Kidney tubule cell (primary cell): Measurements from ENCODE around the gene FNDC3B.

Experiments used
- DNase-seq: peaks from one replicate; pipeline ENCODE4 v3.0.0-alpha.2; 2018; ENCODE audit warnings: low spot score

Gene FNDC3B

DNA sequence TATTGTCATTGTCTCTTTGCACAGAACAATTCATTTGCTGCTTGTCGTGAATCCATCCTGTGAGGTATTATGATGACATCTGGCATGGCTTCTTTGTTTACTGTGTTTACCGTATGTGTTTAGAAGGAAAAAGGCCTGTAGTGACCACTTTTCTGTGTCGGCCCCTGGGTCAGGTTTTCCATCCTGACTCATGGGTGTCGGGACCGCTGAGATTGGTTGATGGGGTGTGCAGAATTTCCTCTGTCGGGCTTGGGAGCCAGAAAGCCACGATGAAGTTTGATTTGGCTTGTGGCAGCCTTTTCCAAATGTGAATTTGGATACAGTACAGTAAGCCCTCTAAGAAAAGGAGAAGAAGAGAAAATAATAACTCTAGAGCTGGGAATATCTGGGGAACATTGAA lies 113.5 kb downstream of the FNDC3B start:
- DNase-seq = peak; percentile 66

DNA sequence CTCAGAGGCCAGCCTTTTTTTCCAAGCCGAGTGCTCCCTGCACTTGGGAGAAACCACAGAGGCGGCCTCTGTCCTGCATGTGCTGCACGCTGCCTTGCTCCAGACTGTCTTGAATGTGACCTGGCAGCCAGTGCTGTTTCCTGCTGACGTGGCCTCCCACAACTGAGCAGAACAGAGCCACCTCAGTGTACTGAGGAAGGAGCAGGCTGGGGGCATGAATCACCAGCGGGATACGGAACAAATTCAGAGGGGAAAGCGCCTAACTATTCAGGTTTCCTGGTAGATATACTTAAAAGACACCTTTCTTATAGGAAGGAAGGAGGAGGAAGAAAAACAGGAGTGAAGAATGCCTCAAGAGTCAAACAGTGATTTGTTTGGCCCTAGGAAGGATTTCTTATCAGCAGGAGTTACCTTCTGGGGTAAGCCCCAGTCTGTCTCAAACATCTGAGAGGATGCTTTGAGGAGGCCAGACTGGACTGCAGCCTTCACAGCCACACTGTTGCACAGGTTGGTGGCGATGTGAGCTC lies 114.0 kb downstream of the FNDC3B start:
- peak; percentile 99 for DNase-seq

DNA sequence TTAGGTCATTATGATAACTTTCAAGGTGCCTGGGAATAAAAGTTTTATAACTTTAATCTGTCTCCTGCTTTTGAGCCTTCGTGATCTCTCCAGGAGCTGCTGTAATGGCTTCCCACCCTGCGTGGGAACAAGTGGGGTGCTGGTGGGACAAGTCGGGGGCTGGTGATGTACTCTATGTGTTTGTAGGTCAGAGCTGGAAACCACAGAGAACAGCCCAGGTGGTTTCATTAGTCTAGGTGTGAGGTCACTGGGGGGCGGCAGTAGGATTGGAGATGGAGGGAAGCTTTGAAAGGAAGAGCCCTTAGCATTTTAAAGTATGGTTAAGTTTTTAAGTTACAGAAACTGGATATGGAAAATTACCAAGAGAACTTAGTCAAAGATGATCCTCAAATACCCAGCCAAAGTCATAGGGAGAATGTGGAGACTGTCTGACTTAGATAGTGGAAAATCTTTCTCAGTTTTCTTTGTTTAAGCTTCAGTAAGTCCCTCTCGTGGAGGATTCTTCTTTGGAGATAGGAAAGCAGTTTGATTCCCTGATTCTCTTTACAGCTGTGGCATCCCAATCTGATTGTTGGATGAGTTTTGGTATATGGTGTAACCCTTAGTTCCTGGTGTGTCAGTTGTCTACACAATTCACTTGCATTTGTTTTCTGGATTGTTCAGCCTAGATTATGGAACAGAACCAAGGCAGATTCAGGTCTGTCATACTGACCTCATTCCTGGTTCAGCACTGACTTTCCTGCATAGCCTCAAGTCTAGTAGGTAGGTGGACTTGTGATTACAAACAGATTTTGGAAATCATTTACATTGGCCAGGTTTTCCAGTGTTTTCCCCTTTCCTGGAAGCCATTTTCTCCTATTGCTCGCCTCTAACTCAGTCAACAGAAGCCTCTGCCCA lies 115.6 kb downstream of the FNDC3B start:
- DNase-seq = peak; percentile 30

DNA sequence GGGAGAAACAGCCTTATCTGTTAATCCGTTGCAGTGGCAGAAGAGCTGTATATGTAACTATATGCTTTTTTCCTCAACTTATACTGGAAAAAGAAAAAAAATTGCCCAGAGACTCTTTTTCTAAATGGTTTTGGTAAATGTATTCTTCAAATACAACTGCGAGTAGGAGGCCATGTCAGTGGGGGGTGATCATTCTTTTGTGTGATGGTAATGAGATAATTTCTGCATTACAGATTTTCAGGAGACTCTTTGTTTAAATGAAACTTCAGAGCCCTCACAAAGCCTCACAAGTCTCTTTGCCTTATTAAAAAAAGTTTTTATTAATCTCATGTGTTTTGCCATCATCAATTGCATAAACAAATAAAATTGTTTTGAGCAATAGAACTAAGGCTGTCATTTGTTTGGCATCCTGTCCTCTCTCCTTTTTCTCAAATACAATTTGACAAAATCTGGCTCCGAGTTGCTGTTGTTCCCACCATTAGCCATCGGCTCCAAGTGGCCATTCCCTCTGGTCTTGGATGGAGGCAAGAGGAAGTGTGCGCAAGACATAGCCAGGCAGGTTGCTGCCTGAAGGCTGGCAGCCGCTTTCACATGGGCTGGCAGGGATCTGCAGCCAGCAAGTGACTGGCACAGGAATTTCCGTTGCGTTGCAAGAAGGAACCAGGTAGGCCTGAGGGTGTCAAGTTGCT lies 116.7 kb downstream of the FNDC3B start:
- peak; percentile 73 for DNase-seq

DNA sequence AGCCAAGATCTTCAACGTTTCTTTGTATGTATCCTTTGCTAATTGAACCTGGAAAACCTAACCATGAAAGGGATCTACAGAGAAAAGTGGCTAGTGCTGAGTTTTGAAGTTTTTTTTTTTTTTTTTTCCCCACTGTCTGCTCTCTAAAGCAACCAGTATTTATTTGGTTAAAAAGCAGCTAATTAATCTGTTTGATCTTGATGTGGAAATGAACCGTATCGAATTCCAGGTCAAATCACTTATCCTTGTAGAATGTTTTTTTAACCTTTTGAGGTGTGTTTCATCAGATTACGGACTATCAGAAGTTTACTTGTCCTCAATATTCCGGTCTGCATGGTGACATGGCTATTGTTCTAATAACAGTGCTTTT lies 117.2 kb downstream of the FNDC3B start:
- DNase-seq = no peak

DNA sequence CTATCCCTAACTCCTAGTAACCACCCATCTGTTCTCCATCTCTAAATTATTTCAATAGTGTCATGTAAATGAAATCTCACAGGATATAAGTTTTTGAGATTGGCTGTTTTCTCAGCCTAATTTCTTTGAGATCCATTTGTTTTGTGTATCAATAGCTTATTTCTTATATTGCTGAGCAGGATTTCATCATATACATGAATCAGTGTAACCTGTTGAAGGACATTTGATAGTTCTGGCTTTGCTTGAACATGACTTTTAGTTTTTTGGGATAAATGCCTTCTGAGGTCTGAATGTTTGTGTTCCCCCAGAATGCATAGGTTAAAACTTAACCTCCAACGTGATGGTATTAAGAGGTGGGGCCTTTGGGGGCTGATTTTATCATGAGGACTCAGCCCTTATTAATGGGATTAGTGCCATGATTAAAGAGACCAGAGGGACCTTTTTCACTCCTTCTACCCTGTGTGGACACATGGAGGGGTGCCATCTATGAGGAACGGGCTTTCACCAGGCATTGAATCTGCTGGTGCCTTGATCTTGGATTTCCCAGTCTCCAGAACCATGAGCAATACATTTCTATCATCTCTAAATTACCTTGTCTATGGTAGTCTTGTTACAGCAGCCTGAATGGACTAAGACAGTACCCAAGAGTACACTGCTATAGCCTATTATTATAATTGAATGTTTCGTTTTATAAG lies 118.3 kb downstream of the FNDC3B start:
- no peak for DNase-seq

DNA sequence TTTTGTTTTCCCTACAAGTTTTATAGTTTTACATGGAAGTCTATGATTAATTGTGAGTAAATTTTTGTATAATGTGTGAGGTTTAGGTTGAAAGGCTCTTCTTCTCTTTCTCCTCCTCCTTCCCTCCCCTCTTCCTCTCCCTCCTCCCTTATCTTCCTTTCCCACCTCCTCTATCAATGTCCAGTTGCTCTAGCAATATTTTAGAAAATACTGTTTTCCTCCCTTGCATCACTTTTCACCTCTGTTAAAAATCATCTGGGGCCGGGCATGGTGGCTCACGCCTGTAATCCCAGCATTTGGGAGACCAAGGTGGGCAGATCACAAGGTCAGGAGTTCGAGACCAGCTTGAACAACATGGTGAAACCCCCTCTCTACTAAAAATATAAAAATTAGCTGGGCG lies 119.4 kb downstream of the FNDC3B start:
- no peak for DNase-seq

DNA sequence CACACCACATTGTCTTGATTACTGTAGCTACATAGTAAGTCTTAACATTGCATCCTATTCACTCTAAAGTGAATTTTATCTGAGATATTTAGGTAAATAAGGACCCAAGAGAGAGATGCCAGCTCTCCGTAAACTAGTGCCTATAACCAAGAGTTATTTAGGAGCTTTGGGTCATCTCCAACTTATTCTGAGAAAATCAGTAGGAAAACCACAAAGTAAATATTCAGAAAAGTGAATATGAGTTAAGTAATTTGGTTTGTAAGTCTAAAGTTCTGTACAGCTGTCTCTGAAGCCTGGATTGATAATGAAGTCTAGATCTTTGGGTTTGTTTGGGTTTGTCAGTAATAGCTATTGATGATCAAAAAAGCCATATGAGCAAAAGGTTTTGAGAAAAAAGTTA lies 120.0 kb downstream of the FNDC3B start:
- no peak for DNase-seq

DNA sequence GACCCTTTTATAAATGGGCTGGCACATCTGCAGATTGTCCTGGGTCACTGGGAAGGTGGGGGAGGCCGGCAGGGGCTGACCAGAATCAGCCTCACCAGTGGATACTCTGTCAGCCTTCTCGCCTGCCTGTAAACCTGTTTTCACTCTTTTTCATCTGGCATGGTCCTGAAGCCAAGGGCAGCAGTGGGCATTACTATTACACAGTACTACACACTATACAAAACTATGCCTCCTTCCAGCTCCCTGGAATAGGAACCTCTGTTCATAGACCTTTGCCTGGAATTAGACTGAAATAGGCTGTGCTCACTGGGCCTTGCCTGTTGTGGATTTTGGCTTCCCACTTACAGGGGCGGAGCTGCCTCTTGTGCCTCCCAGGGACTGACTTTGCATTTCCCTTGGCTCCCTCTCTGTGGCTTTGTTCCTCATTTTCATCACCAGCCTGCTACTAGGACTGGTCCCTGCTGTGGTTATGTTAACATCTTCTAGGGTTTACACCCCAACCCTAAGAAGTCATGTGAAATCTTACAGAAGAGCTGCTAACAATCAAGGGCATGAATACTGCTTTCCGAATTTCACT lies 120.7 kb downstream of the FNDC3B start:
- peak; percentile 49 for DNase-seq

DNA sequence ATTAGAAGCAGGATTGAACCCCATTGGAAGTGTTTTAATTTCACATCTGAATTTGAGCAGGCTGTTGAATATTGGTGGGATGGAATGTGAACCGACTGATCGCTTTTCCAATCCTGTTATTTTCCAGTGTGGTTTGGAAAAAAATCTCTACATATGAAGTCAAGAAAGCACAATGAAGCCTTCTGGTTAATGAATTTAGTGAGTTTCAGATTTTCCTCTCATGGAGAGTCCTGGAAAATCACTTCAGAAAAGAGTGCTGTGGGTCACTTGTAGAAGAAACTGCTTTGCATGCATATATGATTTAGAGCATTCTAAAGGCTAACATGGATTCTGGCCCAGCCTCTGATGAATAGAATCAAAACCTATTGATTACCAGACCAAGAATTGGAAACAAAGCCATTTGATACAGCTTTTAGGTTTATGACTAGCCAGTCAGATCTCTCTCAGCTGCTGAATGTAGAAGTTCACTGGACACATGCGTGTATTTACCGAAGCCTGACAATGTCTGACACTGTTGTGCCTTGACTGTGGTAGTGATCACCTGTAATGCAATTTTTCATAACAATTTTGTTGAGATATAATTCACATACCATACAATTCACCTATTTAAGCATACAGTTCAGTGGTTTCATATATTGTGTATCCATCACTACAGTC lies 121.9 kb downstream of the FNDC3B start:
- no peak for DNase-seq

DNA sequence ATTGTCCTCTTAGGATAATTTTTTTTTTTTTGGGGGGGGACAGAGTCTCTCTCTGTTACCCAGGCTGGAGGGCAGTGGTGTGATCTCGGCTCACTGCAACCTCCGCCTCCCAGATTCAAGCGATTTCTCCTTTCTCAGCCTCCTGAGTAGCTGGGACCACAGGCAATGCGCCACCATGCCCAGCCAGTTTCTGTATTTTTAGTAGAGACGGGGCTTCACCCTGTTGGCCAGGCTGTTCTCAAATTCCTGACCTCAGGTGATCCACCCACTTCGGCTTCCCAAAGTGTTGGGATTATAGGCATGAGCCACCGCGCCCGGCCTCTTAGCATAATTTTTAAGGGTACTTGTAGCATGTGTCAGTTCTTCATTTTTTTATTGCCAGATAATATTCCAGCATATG lies 122.6 kb downstream of the FNDC3B start:
- DNase-seq = no peak

DNA sequence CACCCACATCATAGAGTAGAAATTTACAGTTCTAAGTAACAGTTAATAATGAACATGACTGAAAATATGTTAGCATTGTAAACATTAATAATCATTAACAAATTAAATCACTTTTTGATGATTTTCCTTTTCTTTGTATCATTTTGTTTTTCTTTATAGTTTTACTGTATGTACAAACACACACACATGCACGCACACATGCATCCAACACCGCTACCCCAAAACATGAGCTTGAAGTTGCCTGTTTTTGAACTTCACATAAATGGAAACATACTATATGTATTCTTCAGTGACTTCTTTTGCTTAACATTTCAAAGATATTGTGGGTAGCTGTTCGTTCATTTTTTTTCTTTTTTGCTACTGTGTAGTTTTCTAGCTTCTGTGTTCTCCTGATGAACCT lies 123.9 kb downstream of the FNDC3B start:
- no peak for DNase-seq

DNA sequence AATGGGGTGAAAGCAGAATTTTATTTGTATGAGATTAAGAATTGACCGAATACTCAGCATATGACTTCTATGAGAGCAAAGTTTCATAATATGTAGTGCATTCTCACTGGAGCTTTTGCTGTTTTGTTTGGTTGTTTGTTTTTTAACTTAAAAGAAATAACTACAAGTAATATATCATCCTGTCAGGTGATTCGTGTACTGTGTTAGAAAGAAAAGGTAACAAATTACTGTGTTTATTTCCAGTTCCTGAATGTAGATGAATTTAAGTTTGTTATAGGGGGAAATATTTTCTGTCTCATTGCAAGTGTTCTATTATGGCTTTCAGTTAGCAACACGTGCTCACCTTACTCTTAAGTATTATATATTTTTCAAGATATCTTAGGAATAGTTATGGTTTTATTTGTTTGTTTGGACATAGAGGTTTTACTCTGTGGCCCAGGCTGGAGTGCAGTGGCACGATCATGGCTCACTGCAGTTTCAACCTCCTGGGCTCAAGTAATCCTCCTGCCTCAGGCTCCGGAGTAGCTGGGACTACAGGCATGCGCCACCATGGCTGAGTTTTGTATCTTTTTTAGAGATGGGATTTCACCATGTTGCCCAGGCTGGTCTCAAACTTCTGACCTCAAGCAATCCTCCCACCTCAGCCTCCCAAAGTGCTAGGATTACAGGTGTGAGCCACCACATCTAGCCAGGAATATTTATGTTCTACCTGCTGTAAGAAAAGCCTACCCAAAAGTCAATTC lies 125.4 kb downstream of the FNDC3B start:
- no peak for DNase-seq

DNA sequence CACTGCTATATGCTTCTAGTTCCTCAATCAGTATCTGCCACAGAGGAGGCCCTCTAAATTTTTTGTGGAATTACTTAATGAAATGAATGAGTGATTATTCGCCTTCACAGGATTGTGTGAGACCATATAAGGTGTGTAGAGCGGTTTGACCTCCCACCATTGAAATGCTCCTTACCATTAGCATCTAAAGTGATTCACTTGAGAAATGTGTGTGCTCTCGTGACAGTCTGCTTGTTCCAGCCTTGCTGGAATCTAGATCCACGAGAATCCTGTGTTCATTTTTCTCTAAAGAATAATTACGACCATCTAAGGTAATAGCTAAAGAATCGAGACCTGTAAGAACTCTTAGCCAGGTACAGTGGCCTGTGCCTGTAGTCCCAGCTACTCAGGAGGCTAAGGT lies 126.9 kb downstream of the FNDC3B start:
- DNase-seq = no peak

DNA sequence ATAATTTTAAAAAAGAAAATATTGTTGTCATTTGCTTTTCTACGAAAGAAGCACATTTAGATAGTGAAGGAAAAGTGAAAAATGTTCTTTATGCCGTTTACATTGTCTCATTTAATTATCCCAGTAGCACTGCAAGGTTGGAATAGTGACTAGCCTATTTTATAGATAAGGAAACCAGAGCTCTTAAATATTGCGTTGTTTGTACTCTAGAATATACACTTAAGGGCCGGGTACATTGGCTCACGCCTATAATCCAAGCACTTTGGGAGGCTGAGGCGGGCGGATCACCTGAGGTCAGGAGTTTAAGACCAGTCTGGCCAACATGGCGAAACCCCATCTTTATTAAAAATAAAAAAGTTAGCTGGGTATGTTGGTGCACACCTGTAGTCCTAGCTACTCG lies 127.5 kb downstream of the FNDC3B start:
- DNase-seq = no peak

DNA sequence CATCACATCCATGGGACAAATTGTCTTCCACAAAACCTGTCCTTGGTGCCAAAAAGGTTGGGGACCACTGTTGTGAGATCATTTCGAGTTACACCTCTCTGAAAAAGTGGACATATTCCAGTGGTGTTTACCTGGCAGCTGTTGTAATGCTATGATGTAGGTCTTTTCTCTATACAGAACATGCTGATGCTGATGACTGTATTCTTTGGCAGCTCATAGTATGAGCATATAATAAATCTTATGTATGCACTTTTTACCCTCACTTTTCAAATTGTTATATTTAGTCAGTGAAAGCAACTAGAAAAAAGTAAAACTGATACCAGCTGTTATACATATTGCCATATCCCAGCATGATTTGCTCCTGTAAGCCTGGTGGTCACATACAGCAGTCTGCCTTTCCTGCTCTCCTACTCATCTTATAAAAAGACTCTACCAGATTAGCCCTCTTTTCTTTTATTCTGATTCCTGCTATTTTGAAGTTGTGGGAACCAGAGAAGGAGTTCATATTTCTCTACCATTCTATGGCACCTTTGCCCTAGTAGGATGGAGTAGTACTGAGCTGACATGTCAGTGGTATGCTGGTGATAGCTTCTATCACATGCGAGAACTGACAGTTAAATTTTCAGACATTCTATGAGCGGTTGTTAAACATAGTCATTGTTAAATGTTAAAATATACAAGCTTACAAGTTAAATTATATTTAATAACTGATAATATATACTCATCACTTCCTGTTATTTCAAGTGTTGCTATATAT lies 128.7 kb downstream of the FNDC3B start:
- no peak for DNase-seq

DNA sequence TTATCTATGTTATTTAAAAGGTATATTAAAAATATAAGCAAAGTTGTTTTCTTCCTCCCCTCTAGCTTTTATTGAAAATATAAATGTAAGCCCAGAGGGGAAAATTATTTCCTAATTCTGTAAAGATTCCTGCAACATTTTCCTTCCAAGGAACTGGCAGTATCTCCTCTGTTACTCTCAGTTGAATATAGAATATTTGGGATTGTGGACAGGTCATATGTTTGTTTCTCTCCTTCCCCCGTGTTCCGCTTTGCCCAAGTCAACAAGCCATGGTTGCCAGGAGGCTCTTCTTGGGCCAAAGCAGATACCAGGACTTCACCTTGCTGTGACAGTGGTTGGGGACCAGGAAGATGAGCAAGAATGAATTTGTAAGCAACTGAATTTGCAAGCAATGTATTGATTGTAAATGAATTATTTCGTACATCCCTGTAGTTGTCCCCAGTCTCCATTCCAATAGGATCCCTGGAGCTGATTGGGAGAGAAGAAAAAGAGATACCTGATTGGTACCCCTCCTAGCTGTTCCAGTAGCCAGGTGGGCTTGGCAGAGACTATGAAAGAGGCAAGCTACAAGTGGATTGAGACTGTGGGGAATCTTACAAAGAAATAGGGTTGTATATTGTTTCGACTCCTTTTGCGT lies 130.8 kb downstream of the FNDC3B start:
- DNase-seq = no peak

DNA sequence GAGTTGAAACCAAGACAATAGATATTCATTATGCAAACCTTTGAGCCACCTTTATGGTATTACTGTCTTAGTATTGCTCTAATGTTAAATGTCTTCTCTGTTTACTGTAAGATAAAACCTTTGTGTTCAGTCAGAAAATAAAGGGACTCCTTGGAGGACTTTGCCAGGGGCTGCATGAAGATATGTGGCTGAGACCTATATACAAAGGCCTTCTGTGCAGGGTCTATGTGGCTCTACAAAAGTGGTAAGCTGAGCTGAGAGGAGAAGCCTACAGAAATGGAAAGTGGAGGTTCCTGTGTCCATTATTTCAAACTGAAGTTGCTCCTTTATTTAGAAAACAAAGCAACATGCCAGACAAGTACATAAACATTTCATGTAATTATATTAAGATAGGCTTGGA lies 131.5 kb downstream of the FNDC3B start:
- DNase-seq = no peak

DNA sequence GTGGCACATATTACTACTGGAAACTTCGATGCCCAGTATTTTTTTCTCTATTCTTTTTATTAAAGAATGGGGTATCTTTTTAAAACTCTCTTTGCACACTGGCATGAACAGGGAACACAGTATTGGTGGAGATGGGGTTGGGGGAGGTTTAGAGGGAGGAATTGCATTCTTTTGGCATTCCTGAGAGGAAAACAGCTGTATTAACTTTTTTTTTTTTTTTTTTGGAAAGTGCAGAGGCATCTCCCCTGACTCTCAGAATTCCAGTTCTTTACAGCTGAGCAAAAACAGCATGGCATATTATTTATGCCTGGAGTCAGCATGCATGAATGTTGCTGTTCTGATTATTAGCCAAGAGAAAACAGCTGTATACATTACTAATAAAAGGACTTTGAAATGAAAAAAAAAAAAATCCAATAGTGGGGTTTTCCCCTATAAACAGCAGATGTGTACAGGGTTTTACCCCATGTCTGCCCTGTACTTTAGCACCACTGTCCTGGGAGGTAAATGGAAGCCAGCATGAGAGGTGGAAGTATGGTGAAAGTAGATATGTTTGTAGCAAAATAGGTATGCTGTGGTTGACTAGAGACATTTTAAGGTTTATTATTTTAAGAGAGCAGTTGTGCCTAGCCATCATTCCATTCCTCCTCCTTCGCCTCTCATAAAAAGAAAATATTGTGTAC lies 132.2 kb downstream of the FNDC3B start:
- DNase-seq = no peak
